Measurements from ENCODE around the gene DOCK8. TPM values are rescaled to one million over a fixed set of nuclear protein-coding genes. Genes with fewer than 3 reads are reported as not detected.

Gene DOCK8
- total RNA-seq, 4 donors from 2014 or later = 11.6 to 46.1 (median 31.8) TPM

- TF ChIP-seq CTCF (IDR thresholded peaks at IDR 0.05) = no peak
- no peak for TF ChIP-seq POLR2AphosphoS5 (IDR thresholded peaks at IDR 0.05)
- no peak for TF ChIP-seq POLR2A (IDR thresholded peaks at IDR 0.05)
- TF ChIP-seq EP300 (IDR thresholded peaks at IDR 0.05) = no peak
- WGBS, 2 donors (ENCODE audit: low coverage in 1 of 2) = 76% methylated on average over 4 of the region's 4 CpGs
Measured at GRCh38 chr9:254516-254915, 39.9 kb downstream of the DOCK8 start.

DNA sequence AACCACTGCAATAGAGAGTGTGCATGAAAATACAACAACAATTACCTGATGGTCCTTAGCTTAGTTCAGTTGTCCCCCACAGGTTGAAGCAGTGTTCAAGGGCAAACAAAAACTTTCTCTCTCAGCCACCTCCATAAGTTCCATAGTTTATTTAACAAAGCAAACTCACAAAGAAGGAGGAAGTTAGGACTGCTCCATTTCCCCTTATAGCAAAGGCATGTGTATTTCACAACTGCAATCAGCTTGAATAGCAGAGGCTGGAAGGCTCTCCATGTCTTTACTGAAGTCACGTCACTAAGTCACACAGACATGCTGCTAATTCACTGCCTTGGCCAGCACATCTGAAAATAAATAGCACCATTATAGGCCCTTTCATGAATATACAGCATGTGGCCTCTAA is 43.3 kb downstream of the DOCK8 start:
- no peaks in the 10 kb centered on the region for H3K36me3 ChIP-seq
- TF ChIP-seq EP300 (IDR thresholded peaks at IDR 0.05) = no peak
- no peak for TF ChIP-seq CTCF (IDR thresholded peaks at IDR 0.05)
- TF ChIP-seq POLR2A (IDR thresholded peaks at IDR 0.05) = no peak
- no peak for TF ChIP-seq POLR2AphosphoS5 (IDR thresholded peaks at IDR 0.05)
- H3K4me1 ChIP-seq = peaks cover 0 to 26% (median 0%) of the 10 kb centered on the region in 3 donors
- peak overlapping the region in 1 of 4 donors; percentile 54 for H3K27ac ChIP-seq
- H3K27me3 ChIP-seq = no peaks in the 10 kb centered on the region
- WGBS, 2 donors (ENCODE audit: low coverage in 1 of 2) = 57% methylated on average over 1 of the region's 1 CpG; no CpG with 5 or more reads in 1 of the 2 donors
- H3K4me3 ChIP-seq = no peak overlapping the region
- H3K9me3 ChIP-seq = no peaks in the 10 kb centered on the region
- ATAC-seq = peak; percentile 66

More at GRCh38 chr9:254516-254915, 39.9 kb downstream of the DOCK8 start:
- peaks cover 0 to 41% (median 0%) of the 10 kb centered on the region in 3 donors for H3K4me1 ChIP-seq
- no peaks in the 10 kb centered on the region for H3K27me3 ChIP-seq
- no peak overlapping the region for H3K27ac ChIP-seq
- ATAC-seq = no peak
- no peak overlapping the region for H3K4me3 ChIP-seq
- H3K36me3 ChIP-seq = no peaks in the 10 kb centered on the region
- H3K9me3 ChIP-seq = no peaks in the 10 kb centered on the region

GRCh38 chr9:259405-260404 is 45.0 kb downstream of the DOCK8 start:
- H3K9me3 ChIP-seq = no peaks in the 10 kb centered on the region
- TF ChIP-seq EP300 (IDR thresholded peaks at IDR 0.05) (no peak), CTCF (IDR thresholded peaks at IDR 0.05) (no peak), POLR2AphosphoS5 (IDR thresholded peaks at IDR 0.05) (no peak), POLR2A (IDR thresholded peaks at IDR 0.05) (no peak)
- no peak for ATAC-seq
- no peak overlapping the region for H3K4me3 ChIP-seq
- H3K4me1 ChIP-seq = peaks cover 0 to 13% (median 4%) of the 10 kb centered on the region in 3 donors
- H3K36me3 ChIP-seq = no peaks in the 10 kb centered on the region
- H3K27me3 ChIP-seq = no peaks in the 10 kb centered on the region
- WGBS, 2 donors (ENCODE audit: low coverage in 1 of 2) = 66 to 68% methylated on average over 2 of the region's 2 CpGs
- H3K27ac ChIP-seq = no peak overlapping the region

- no peak for ATAC-seq
- 31 to 46% methylated on average over 2 of the region's 2 CpGs for WGBS, 2 donors (ENCODE audit: low coverage in 1 of 2)
- TF ChIP-seq POLR2A (IDR thresholded peaks at IDR 0.05) (no peak), EP300 (IDR thresholded peaks at IDR 0.05) (no peak)
Measured at GRCh38 chr9:264231-264630, 49.6 kb downstream of the DOCK8 start.

GRCh38 chr9:265209-265870 is 50.7 kb downstream of the DOCK8 start:
- Histone ChIP-seq H3K4me1 (peaks cover 0 to 4% (median 2%) of the 10 kb centered on the region in 3 donors), H3K36me3 (no peaks in the 10 kb centered on the region), H3K27me3 (no peaks in the 10 kb centered on the region), H3K4me3 (no peak overlapping the region), H3K27ac (no peak overlapping the region), H3K9me3 (no peaks in the 10 kb centered on the region)
- no peak for ATAC-seq
- WGBS, 2 donors (ENCODE audit: low coverage in 1 of 2) = 41 to 58% methylated on average over 5 to 7 of the region's 7 CpGs
- TF ChIP-seq POLR2A (IDR thresholded peaks at IDR 0.05) (no peak), EP300 (IDR thresholded peaks at IDR 0.05) (no peak), CTCF (IDR thresholded peaks at IDR 0.05) (no peak), POLR2AphosphoS5 (IDR thresholded peaks at IDR 0.05) (no peak)

More at GRCh38 chr9:264231-264630, 49.6 kb downstream of the DOCK8 start:
- H3K4me1 ChIP-seq = peaks cover 0 to 4% (median 0%) of the 10 kb centered on the region in 3 donors
- no peaks in the 10 kb centered on the region for H3K9me3 ChIP-seq
- no peaks in the 10 kb centered on the region for H3K36me3 ChIP-seq
- no peaks in the 10 kb centered on the region for H3K27me3 ChIP-seq
- peak overlapping the region in 1 of 4 donors; percentile 9 for H3K27ac ChIP-seq
- no peak overlapping the region for H3K4me3 ChIP-seq
